Hepatocyte (in vitro differentiated cells): ENCODE results near the gene PCSK6. TPM values are rescaled to one million over a fixed set of nuclear protein-coding genes. Genes with fewer than 3 reads are reported as not detected.

Source experiments
- DNase-seq: peaks from one replicate; pipeline ENCODE4 v3.0.0-alpha.2; 2016; ENCODE audit warnings: low spot score
- H2AFZ ChIP-seq: fragments of 200-600 bp; sonication (generic); 2 replicates; pipeline ENCODE4 v1.6.0; 2016; ENCODE audit warnings: antibody characterized with exemption, mild to moderate bottlenecking
- H3K27ac ChIP-seq: fragments of 200-600 bp; sonication (generic); 2 replicates; pipeline ENCODE4 v1.5.1; 2016; ENCODE audit warnings: mild to moderate bottlenecking
- H3K27me3 ChIP-seq: fragments of 200-600 bp; sonication (generic); 2 replicates; pipeline ENCODE4 v1.6.1; 2016
- H3K36me3 ChIP-seq: fragments of 200-600 bp; sonication (generic); replicated peaks from 2 replicates; pipeline ENCODE4 v1.5.1; 2016; ENCODE audit warnings: low read depth; ENCODE audit not compliant: insufficient read depth
- H3K4me1 ChIP-seq: fragments of 200-600 bp; sonication (generic); 2 replicates; pipeline ENCODE4 v1.5.1; 2016; ENCODE audit warnings: mild to moderate bottlenecking, moderate library complexity; ENCODE audit not compliant: insufficient read depth
- H3K4me2 ChIP-seq: fragments of 200-600 bp; sonication (generic); 2 replicates; pipeline ENCODE4 v1.6.0; 2016
- H3K4me3 ChIP-seq: fragments of 200-600 bp; sonication (generic); 2 replicates; pipeline ENCODE4 v1.5.1; 2016; ENCODE audit warnings: mild to moderate bottlenecking
- H3K79me2 ChIP-seq: fragments of 200-600 bp; sonication (generic); 2 replicates; pipeline ENCODE4 v1.6.0; 2017; ENCODE audit warnings: mild to moderate bottlenecking
- H3K9me2 ChIP-seq: fragments of 200-600 bp; sonication (generic); replicated peaks from 2 replicates; pipeline ENCODE4 v1.6.0; 2017; ENCODE audit warnings: mild to moderate bottlenecking; ENCODE audit not compliant: insufficient read depth
- H3K9me3 ChIP-seq: fragments of 200-600 bp; sonication (generic); 2 replicates; pipeline ENCODE4 v1.5.1; 2016; ENCODE audit warnings: low read depth, mild to moderate bottlenecking
- H4K20me1 ChIP-seq: fragments of 200-600 bp; sonication (generic); 2 replicates; pipeline ENCODE4 v1.6.0; 2016; ENCODE audit warnings: mild to moderate bottlenecking; ENCODE audit not compliant: insufficient read depth, poor library complexity, severe bottlenecking
- CTCF ChIP-seq: fragments of 200-600 bp; sonication (generic); IDR thresholded peaks from 2 replicates; pipeline ENCODE4 v1.5.1; 2016; ENCODE audit warnings: antibody characterized with exemption, mild to moderate bottlenecking; ENCODE audit not compliant: poor library complexity
- EZH2 ChIP-seq: fragments of 200-600 bp; sonication (generic); IDR thresholded peaks from 2 replicates; pipeline ENCODE4 v1.6.1; 2016; ENCODE audit warnings: antibody characterized with exemption, mild to moderate bottlenecking, borderline replicate concordance
- EZH2phosphoT487 ChIP-seq: fragments of 200-600 bp; sonication (generic); IDR thresholded peaks from one replicate; pipeline ENCODE4 v1.6.1; 2018; ENCODE audit warnings: antibody characterized with exemption, mild to moderate bottlenecking, low read depth, moderate library complexity; ENCODE audit not compliant: unreplicated experiment, severe bottlenecking
- WGBS: methylation state at CpG from one replicate; pipeline ENCODE4 v1.1.6; 2016; ENCODE audit warnings: low lambda C conversion rate; ENCODE audit errors: missing lambda C conversion rate; 5-methylcytosine and 5-hydroxymethylcytosine counted together
- polyA plus RNA-seq: library from polyadenylated mRNA; unstranded; fragments of >200 nt; fragmentation: Nextera tagmentation; extraction: Ambion mirVana; gene quantifications from 2 replicates; pipeline ENCODE4 v1.2.1, GENCODE V29; 2016
- total RNA-seq: library from RNA; depleted of rRNA; stranded (reverse); fragments of >200 nt; gene quantifications from 2 replicates; pipeline ENCODE4 v1.2.3, GENCODE V29; 2014

Gene PCSK6
- total and polyA plus RNA-seq, 2 experiments from 2014 or later, result 31.7 to 40.5 TPM

- Histone ChIP-seq H3K27ac (no peak overlapping the region), H3K36me3 (no peaks in the 10 kb centered on the region), H4K20me1 (no peaks in the 10 kb centered on the region), H2AFZ (no peak overlapping the region), H3K27me3 (no peaks in the 10 kb centered on the region), H3K4me2 (no peak overlapping the region), H3K4me3 (no peak overlapping the region), H3K9me2 (no peaks in the 10 kb centered on the region), H3K9me3 (no peaks in the 10 kb centered on the region), H3K4me1 (peaks cover 13% of the 10 kb centered on the region), H3K79me2 (no peaks in the 10 kb centered on the region)
- DNase-seq, result no peak
- no peak for TF ChIP-seq EZH2phosphoT487
- TF ChIP-seq EZH2, result no peak
- TF ChIP-seq CTCF, result no peak
- 74% methylated on average over 8 of the region's 17 CpGs for WGBS
Measured at GRCh38 chr15:101348015-101348414, 141.5 kb downstream of the PCSK6 start.

GRCh38 chr15:101347454-101347853 lies 142.1 kb downstream of the PCSK6 start:
- Histone ChIP-seq H3K27ac (no peak overlapping the region), H3K4me3 (no peak overlapping the region), H3K4me1 (peaks cover 13% of the 10 kb centered on the region), H3K27me3 (no peaks in the 10 kb centered on the region), H3K4me2 (no peak overlapping the region), H3K79me2 (no peaks in the 10 kb centered on the region), H3K36me3 (no peaks in the 10 kb centered on the region), H3K9me3 (no peaks in the 10 kb centered on the region), H4K20me1 (no peaks in the 10 kb centered on the region), H3K9me2 (no peaks in the 10 kb centered on the region), H2AFZ (no peak overlapping the region)
- no peak for DNase-seq
- WGBS, result 75% methylated on average over 5 of the region's 5 CpGs
- TF ChIP-seq EZH2, result no peak
- no peak for TF ChIP-seq EZH2phosphoT487
- TF ChIP-seq CTCF, result no peak

GRCh38 chr15:101346928-101347327 lies 142.6 kb downstream of the PCSK6 start:
- Histone ChIP-seq H3K79me2 (no peaks in the 10 kb centered on the region), H3K36me3 (no peaks in the 10 kb centered on the region), H3K9me2 (no peaks in the 10 kb centered on the region), H3K4me2 (no peak overlapping the region), H3K27me3 (no peaks in the 10 kb centered on the region), H3K9me3 (no peaks in the 10 kb centered on the region), H2AFZ (no peak overlapping the region), H3K27ac (no peak overlapping the region), H4K20me1 (no peaks in the 10 kb centered on the region), H3K4me1 (peaks cover 13% of the 10 kb centered on the region), H3K4me3 (no peak overlapping the region)
- no peak for DNase-seq
- 65% methylated on average over 5 of the region's 5 CpGs for WGBS
- TF ChIP-seq CTCF, result no peak
- no peak for TF ChIP-seq EZH2
- no peak for TF ChIP-seq EZH2phosphoT487

- TF ChIP-seq EZH2phosphoT487 (no peak), CTCF (no peak), EZH2 (no peak)
- H4K20me1 ChIP-seq, result no peaks in the 10 kb centered on the region
- H2AFZ ChIP-seq, result no peak overlapping the region
- DNase-seq, result no peak
- no peaks in the 10 kb centered on the region for H3K9me3 ChIP-seq
- peaks cover 6% of the 10 kb centered on the region for H3K4me1 ChIP-seq
- no peak overlapping the region for H3K4me2 ChIP-seq
- H3K79me2 ChIP-seq, result no peaks in the 10 kb centered on the region
- H3K9me2 ChIP-seq, result no peaks in the 10 kb centered on the region
- no peak overlapping the region for H3K27ac ChIP-seq
- H3K27me3 ChIP-seq, result no peaks in the 10 kb centered on the region
- no peaks in the 10 kb centered on the region for H3K36me3 ChIP-seq
- H3K4me3 ChIP-seq, result no peak overlapping the region
Measured at GRCh38 chr15:101342056-101342455, 147.5 kb downstream of the PCSK6 start.
